Glutamatergic neuron (in vitro differentiated cells): ENCODE data around the gene HELZ2. TPM values are rescaled to one million over a fixed set of nuclear protein-coding genes. Genes with fewer than 3 reads are reported as not detected.

Source experiments
- DNase-seq: peaks from one replicate; pipeline ENCODE4 v3.0.0; 2022
- H3K27ac Mint-ChIP-seq: one replicate; pipeline ENCODE4 v1.8.0; 2020; ENCODE audit warnings: mild to moderate bottlenecking, mixed read lengths, inconsistent platforms; ENCODE audit not compliant: unreplicated experiment
- H3K27me3 Mint-ChIP-seq: one replicate; pipeline ENCODE4 v1.8.0; 2020; ENCODE audit warnings: mild to moderate bottlenecking, moderate library complexity, mixed read lengths, inconsistent platforms; ENCODE audit not compliant: unreplicated experiment
- H3K36me3 Mint-ChIP-seq: one replicate; pipeline ENCODE4 v1.8.0; 2020; ENCODE audit warnings: mild to moderate bottlenecking, mixed read lengths, inconsistent platforms; ENCODE audit not compliant: unreplicated experiment
- H3K4me1 Mint-ChIP-seq: one replicate; pipeline ENCODE4 v1.8.0; 2020; ENCODE audit warnings: mild to moderate bottlenecking, low read depth, mixed read lengths, inconsistent platforms; ENCODE audit not compliant: unreplicated experiment
- H3K4me3 Mint-ChIP-seq: one replicate; pipeline ENCODE4 v1.8.0; 2020; ENCODE audit warnings: mild to moderate bottlenecking, mixed read lengths, inconsistent platforms; ENCODE audit not compliant: unreplicated experiment
- H3K9me3 Mint-ChIP-seq: one replicate; pipeline ENCODE4 v1.8.0; 2020; ENCODE audit warnings: mild to moderate bottlenecking, moderate library complexity, mixed read lengths, inconsistent platforms; ENCODE audit not compliant: unreplicated experiment
- total RNA-seq: library from RNA; stranded (reverse); fragmentation: NEBNext Ultra II Directional; extraction: Animal tissue kit (Norgen Biotek cat#: 25700); gene quantifications from one replicate; pipeline ENCODE4 v1.2.1, GENCODE V29; 2021; ENCODE audit not compliant: unreplicated experiment
- TF ChIP-seq, protein P1 (sequence below): fragments of 200-600 bp; sonication (generic); IDR thresholded peaks from one replicate; pipeline ENCODE4 v1.5.0; 2021; ENCODE audit not compliant: partially characterized antibody, unreplicated experiment

HELZ2 gene
- total RNA-seq, 1 donor from 2014 or later, result 87.7 TPM

DNA sequence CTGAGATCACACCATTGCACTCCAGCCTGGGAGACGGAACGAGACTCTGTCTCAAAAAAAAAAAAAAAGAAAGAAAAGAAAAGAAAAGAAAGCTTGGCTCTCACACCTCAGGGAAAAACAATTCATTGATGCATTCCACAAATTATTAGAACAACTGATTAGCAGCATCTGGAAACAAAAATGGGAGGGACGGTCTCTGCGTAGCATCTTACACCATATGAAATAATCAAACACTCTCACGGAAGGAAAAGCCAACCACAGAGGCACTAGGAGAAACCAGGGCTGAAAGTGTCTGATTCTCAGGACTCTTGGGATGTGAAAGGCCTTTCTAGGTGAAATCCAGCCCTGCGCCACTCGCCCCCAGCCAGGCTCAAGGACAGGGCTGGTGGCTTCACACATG is 2.3 kb upstream of the HELZ2 start:
- H3K27me3 Mint-ChIP-seq, result no peaks in the 10 kb centered on the region
- H3K4me3 Mint-ChIP-seq, result no peak overlapping the region
- peaks cover 2% of the 10 kb centered on the region for H3K4me1 Mint-ChIP-seq
- no peaks in the 10 kb centered on the region for H3K36me3 Mint-ChIP-seq
- peaks cover 6% of the 10 kb centered on the region for H3K9me3 Mint-ChIP-seq
- DNase-seq, result no peak
- TF ChIP-seq, protein P1, sequence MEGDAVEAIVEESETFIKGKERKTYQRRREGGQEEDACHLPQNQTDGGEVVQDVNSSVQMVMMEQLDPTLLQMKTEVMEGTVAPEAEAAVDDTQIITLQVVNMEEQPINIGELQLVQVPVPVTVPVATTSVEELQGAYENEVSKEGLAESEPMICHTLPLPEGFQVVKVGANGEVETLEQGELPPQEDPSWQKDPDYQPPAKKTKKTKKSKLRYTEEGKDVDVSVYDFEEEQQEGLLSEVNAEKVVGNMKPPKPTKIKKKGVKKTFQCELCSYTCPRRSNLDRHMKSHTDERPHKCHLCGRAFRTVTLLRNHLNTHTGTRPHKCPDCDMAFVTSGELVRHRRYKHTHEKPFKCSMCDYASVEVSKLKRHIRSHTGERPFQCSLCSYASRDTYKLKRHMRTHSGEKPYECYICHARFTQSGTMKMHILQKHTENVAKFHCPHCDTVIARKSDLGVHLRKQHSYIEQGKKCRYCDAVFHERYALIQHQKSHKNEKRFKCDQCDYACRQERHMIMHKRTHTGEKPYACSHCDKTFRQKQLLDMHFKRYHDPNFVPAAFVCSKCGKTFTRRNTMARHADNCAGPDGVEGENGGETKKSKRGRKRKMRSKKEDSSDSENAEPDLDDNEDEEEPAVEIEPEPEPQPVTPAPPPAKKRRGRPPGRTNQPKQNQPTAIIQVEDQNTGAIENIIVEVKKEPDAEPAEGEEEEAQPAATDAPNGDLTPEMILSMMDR, result no peak
- H3K27ac Mint-ChIP-seq, result no peak overlapping the region

DNA sequence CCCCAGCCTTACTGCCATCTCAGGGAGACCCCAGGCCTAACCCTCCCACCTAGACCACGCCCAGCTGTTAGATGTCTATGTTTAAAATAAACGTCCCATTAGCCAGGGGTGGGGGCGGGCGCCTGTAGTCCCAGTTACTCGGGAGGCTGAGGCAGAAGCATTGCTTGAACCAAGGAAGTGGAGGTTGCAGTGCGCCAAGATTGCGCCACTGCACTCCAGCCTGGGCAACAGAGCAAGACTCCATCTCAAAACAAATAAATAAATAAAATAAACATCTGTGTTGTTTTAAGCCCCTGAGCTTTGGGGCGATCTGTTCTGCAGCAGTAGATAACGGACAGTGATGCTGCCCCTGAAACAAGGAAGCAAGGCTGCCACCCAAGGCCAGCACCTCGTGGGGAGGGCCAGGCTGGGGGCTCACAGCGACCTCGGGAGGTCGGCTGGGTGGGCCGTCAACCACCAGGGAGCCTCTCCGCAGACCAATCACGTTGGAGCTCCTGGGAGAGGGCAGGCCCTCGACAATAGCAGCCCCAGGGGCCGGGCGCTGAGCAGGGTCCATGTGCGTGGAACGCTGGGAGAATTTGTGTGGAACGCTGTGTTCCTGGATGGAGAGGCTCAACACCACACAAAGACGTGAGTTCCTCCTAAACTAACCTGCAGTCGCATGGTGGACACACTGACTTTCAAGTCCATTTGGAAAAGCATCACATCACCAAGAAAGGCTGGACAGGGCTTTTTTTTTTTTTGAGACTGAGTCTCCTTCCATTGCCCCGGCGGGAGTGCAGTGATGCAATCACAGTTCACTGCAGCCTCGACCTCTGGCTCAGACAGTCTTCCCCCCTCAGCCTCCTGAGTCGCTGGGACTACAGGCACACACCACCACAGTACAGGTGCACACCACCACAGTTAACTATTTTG is 1.0 kb upstream of the HELZ2 start:
- Mint-ChIP-seq H3K9me3 (peaks cover 6% of the 10 kb centered on the region), H3K4me1 (peaks cover 2% of the 10 kb centered on the region), H3K27ac (no peak overlapping the region), H3K36me3 (no peaks in the 10 kb centered on the region), H3K4me3 (no peak overlapping the region), H3K27me3 (peaks cover under 1% of the 10 kb centered on the region)
- no peak for DNase-seq
- TF ChIP-seq, protein P1, result no peak

DNA sequence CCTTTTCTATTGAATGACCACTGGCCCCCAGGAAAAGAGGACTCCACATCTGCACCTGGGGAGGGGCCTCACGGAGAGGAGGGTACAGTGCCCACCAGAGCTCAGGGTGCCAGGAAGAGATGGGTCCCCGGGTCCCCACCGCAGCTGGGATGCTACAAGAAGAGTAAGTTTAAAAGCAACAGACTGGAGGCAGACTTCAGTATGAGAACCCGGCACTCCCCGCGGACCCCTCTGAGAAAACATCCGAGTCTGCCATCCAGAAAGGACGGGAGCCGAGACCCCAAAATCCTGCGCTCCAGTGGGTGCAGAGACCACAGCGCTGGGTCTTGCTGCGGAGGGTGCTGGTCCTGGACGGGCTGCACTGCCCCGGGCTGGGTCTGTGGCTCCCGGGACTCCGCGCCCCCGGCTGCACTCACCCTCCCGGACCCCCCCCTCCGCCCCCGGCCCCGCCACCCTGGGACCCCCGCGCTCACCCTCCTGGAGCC is 350 bp downstream of the HELZ2 start:
- Mint-ChIP-seq H3K27ac (no peak overlapping the region), H3K4me1 (peaks cover 2% of the 10 kb centered on the region), H3K27me3 (peaks cover 1% of the 10 kb centered on the region), H3K9me3 (peaks cover 3% of the 10 kb centered on the region), H3K36me3 (no peaks in the 10 kb centered on the region), H3K4me3 (peak overlapping the region; percentile 88)
- TF ChIP-seq, protein P1, result no peak
- DNase-seq, result no peak

DNA sequence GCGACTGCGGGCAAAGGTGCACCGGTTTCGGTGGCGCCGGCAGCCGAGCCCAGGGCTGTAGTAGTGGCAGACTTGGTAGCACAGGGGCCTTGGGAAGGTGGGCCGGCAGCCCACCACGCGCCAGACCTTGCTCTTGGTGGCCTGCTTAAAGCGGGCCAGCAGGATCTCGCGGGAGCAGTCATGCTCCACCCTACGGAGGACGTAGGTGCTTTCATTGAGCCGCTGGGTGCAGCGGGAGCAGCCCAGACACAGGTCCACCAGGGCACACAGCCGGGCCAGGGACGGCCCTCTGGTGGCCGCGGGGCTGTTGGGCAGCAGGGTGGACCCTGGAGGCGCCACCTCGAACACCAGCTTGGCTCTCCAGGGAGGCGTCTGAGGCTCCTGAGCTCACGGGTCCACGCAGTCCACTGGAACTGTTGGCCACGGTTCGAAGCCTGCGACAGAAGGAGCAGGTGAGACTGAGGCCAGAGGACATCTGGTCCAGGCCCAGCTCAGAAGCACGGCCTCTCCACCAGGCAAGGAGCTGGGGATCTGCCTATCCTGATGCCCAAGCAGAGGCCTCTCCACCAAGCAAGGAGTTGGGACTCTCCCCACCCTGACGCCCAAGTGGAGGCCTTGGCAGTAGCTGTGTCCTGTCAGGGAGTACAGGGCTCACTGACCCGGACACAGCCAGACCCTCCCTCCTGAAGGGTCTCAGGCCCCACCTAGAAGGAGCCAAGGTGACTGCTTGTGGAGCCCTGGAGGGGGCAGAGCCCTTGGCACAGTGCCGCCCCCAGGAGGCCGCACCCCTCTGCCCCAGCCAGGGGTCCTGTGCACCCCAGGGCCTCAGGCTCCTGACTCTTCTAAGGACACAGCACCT is 1.0 kb downstream of the HELZ2 start:
- peaks cover 3% of the 10 kb centered on the region for H3K9me3 Mint-ChIP-seq
- H3K4me3 Mint-ChIP-seq, result peak overlapping the region; percentile 88
- no peak overlapping the region for H3K27ac Mint-ChIP-seq
- H3K27me3 Mint-ChIP-seq, result peaks cover 1% of the 10 kb centered on the region
- TF ChIP-seq, protein P1, result peak; percentile 25
- DNase-seq, result peak; percentile 48
- peaks cover 2% of the 10 kb centered on the region for H3K4me1 Mint-ChIP-seq
- no peaks in the 10 kb centered on the region for H3K36me3 Mint-ChIP-seq
